Measurements from ENCODE around the gene CTPS2.
A peak's percentile ranks its signal among the peaks of the same experiment; 100 is the strongest.

Gene CTPS2

GRCh38 chrX:16651391-16652024 is 61.0 kb downstream of the CTPS2 start:
- Histone ChIP-seq H3K9me3 (ENCODE audit: control insufficient read depth, low read depth, low read length) (no peaks in the 10 kb centered on the region), H3K27ac (ENCODE audit: low read length) (peak overlapping the region; percentile 33), H3K4me3 (ENCODE audit: low read length) (no peak overlapping the region), H3K27me3 (ENCODE audit: control insufficient read depth, insufficient read depth, low read length) (no peaks in the 10 kb centered on the region), H3K36me3 (ENCODE audit: control insufficient read depth, low read depth, low read length) (peaks cover 12% of the 10 kb centered on the region), H3K9ac (ENCODE audit: low read length) (no peak overlapping the region), H3K4me1 (ENCODE audit: control insufficient read depth, low read depth, low read length) (peaks cover 14% of the 10 kb centered on the region)

- Histone ChIP-seq H3K4me3 (ENCODE audit: low read length) (no peak within 1 kb of the TSS), H3K36me3 (ENCODE audit: control insufficient read depth, low read depth, low read length) (peaks cover 23% of the 10 kb centered on the region), H3K9ac (ENCODE audit: low read length) (no peak within 1 kb of the TSS), H3K27me3 (ENCODE audit: control insufficient read depth, insufficient read depth, low read length) (no peaks in the 10 kb centered on the region), H3K27ac (ENCODE audit: low read length) (no peak within 1 kb of the TSS), H3K9me3 (ENCODE audit: control insufficient read depth, low read depth, low read length) (no peaks in the 10 kb centered on the region), H3K4me1 (ENCODE audit: control insufficient read depth, low read depth, low read length) (peaks cover 14% of the 10 kb centered on the region)
These were observed 62.6 kb downstream of the CTPS2 start, which contains the start of gene S100G for GRCh38 chrX:16649858-16650257. S100G (plus strand) TSS chrX:16650158; CDS start chrX:16651007, 849 bp downstream.

- no peak overlapping the region for H3K4me3 ChIP-seq (ENCODE audit: low read length)
- H3K9ac ChIP-seq (ENCODE audit: low read length) = no peak overlapping the region
- peaks cover 19% of the 10 kb centered on the region for H3K36me3 ChIP-seq (ENCODE audit: control insufficient read depth, low read depth, low read length)
- H3K27ac ChIP-seq (ENCODE audit: low read length) = no peak overlapping the region
- H3K27me3 ChIP-seq (ENCODE audit: control insufficient read depth, insufficient read depth, low read length) = no peaks in the 10 kb centered on the region
- no peaks in the 10 kb centered on the region for H3K9me3 ChIP-seq (ENCODE audit: control insufficient read depth, low read depth, low read length)
- H3K4me1 ChIP-seq (ENCODE audit: control insufficient read depth, low read depth, low read length) = peaks cover 15% of the 10 kb centered on the region
These were observed 65.9 kb downstream of the CTPS2 start for GRCh38 chrX:16646366-16647138.

- Histone ChIP-seq H3K36me3 (ENCODE audit: control insufficient read depth, low read depth, low read length) (peaks cover 26% of the 10 kb centered on the region), H3K4me1 (ENCODE audit: control insufficient read depth, low read depth, low read length) (peaks cover 11% of the 10 kb centered on the region), H3K27me3 (ENCODE audit: control insufficient read depth, insufficient read depth, low read length) (no peaks in the 10 kb centered on the region), H3K27ac (ENCODE audit: low read length) (no peak overlapping the region), H3K9ac (ENCODE audit: low read length) (no peak overlapping the region), H3K4me3 (ENCODE audit: low read length) (no peak overlapping the region), H3K9me3 (ENCODE audit: control insufficient read depth, low read depth, low read length) (no peaks in the 10 kb centered on the region)
These were observed 69.3 kb downstream of the CTPS2 start for GRCh38 chrX:16643176-16643575.

GRCh38 chrX:16640823-16641222 is 71.6 kb downstream of the CTPS2 start:
- H3K9ac ChIP-seq (ENCODE audit: low read length) = no peak overlapping the region
- H3K4me1 ChIP-seq (ENCODE audit: control insufficient read depth, low read depth, low read length) = peaks cover 11% of the 10 kb centered on the region
- H3K27ac ChIP-seq (ENCODE audit: low read length) = no peak overlapping the region
- no peak overlapping the region for H3K4me3 ChIP-seq (ENCODE audit: low read length)
- H3K27me3 ChIP-seq (ENCODE audit: control insufficient read depth, insufficient read depth, low read length) = no peaks in the 10 kb centered on the region
- no peaks in the 10 kb centered on the region for H3K9me3 ChIP-seq (ENCODE audit: control insufficient read depth, low read depth, low read length)
- peaks cover 15% of the 10 kb centered on the region for H3K36me3 ChIP-seq (ENCODE audit: control insufficient read depth, low read depth, low read length)

- Histone ChIP-seq H3K4me1 (ENCODE audit: control insufficient read depth, low read depth, low read length) (peaks cover 11% of the 10 kb centered on the region), H3K27me3 (ENCODE audit: control insufficient read depth, insufficient read depth, low read length) (no peaks in the 10 kb centered on the region), H3K27ac (ENCODE audit: low read length) (no peak overlapping the region), H3K9ac (ENCODE audit: low read length) (no peak overlapping the region), H3K9me3 (ENCODE audit: control insufficient read depth, low read depth, low read length) (no peaks in the 10 kb centered on the region), H3K36me3 (ENCODE audit: control insufficient read depth, low read depth, low read length) (peaks cover 13% of the 10 kb centered on the region), H3K4me3 (ENCODE audit: low read length) (no peak overlapping the region)
These were observed 72.5 kb downstream of the CTPS2 start for GRCh38 chrX:16639966-16640365.

GRCh38 chrX:16638533-16638932 is 73.9 kb downstream of the CTPS2 start:
- H3K9ac ChIP-seq (ENCODE audit: low read length) = no peak overlapping the region
- H3K4me3 ChIP-seq (ENCODE audit: low read length) = no peak overlapping the region

GRCh38 chrX:16635596-16635995 is 76.9 kb downstream of the CTPS2 start:
- Histone ChIP-seq H3K36me3 (ENCODE audit: control insufficient read depth, low read depth, low read length) (peaks cover 13% of the 10 kb centered on the region), H3K27me3 (ENCODE audit: control insufficient read depth, insufficient read depth, low read length) (no peaks in the 10 kb centered on the region), H3K4me1 (ENCODE audit: control insufficient read depth, low read depth, low read length) (no peaks in the 10 kb centered on the region), H3K4me3 (ENCODE audit: low read length) (no peak overlapping the region), H3K27ac (ENCODE audit: low read length) (no peak overlapping the region), H3K9ac (ENCODE audit: low read length) (no peak overlapping the region), H3K9me3 (ENCODE audit: control insufficient read depth, low read depth, low read length) (no peaks in the 10 kb centered on the region)

More at GRCh38 chrX:16638533-16638932, 73.9 kb downstream of the CTPS2 start:
- Histone ChIP-seq H3K4me1 (ENCODE audit: control insufficient read depth, low read depth, low read length) (peaks cover 11% of the 10 kb centered on the region), H3K9me3 (ENCODE audit: control insufficient read depth, low read depth, low read length) (no peaks in the 10 kb centered on the region), H3K27ac (ENCODE audit: low read length) (no peak overlapping the region), H3K27me3 (ENCODE audit: control insufficient read depth, insufficient read depth, low read length) (no peaks in the 10 kb centered on the region), H3K36me3 (ENCODE audit: control insufficient read depth, low read depth, low read length) (peaks cover 13% of the 10 kb centered on the region)

GRCh38 chrX:16635040-16635439 is 77.4 kb downstream of the CTPS2 start:
- H3K9ac ChIP-seq (ENCODE audit: low read length) = no peak overlapping the region
- no peak overlapping the region for H3K4me3 ChIP-seq (ENCODE audit: low read length)
- H3K9me3 ChIP-seq (ENCODE audit: control insufficient read depth, low read depth, low read length) = no peaks in the 10 kb centered on the region
- H3K36me3 ChIP-seq (ENCODE audit: control insufficient read depth, low read depth, low read length) = peaks cover 13% of the 10 kb centered on the region
- peaks cover under 1% of the 10 kb centered on the region for H3K4me1 ChIP-seq (ENCODE audit: control insufficient read depth, low read depth, low read length)
- no peak overlapping the region for H3K27ac ChIP-seq (ENCODE audit: low read length)
- H3K27me3 ChIP-seq (ENCODE audit: control insufficient read depth, insufficient read depth, low read length) = no peaks in the 10 kb centered on the region

GRCh38 chrX:16633754-16634153 is 78.7 kb downstream of the CTPS2 start:
- peaks cover 6% of the 10 kb centered on the region for H3K36me3 ChIP-seq (ENCODE audit: control insufficient read depth, low read depth, low read length)
- H3K9ac ChIP-seq (ENCODE audit: low read length) = no peak overlapping the region
- H3K4me3 ChIP-seq (ENCODE audit: low read length) = no peak overlapping the region
- no peaks in the 10 kb centered on the region for H3K9me3 ChIP-seq (ENCODE audit: control insufficient read depth, low read depth, low read length)
- H3K4me1 ChIP-seq (ENCODE audit: control insufficient read depth, low read depth, low read length) = peaks cover 13% of the 10 kb centered on the region
- no peaks in the 10 kb centered on the region for H3K27me3 ChIP-seq (ENCODE audit: control insufficient read depth, insufficient read depth, low read length)
- H3K27ac ChIP-seq (ENCODE audit: low read length) = no peak overlapping the region

- Histone ChIP-seq H3K36me3 (ENCODE audit: control insufficient read depth, low read depth, low read length) (no peaks in the 10 kb centered on the region), H3K27ac (ENCODE audit: low read length) (no peak overlapping the region), H3K27me3 (ENCODE audit: control insufficient read depth, insufficient read depth, low read length) (no peaks in the 10 kb centered on the region), H3K9ac (ENCODE audit: low read length) (no peak overlapping the region), H3K4me1 (ENCODE audit: control insufficient read depth, low read depth, low read length) (peaks cover 22% of the 10 kb centered on the region), H3K4me3 (ENCODE audit: low read length) (no peak overlapping the region), H3K9me3 (ENCODE audit: control insufficient read depth, low read depth, low read length) (no peaks in the 10 kb centered on the region)
These were observed 82.6 kb downstream of the CTPS2 start for GRCh38 chrX:16629909-16630308.
